ENCODE measurements around the gene SCN8A.

SCN8A gene

GRCh38 chr12:51850081-51850964 is 259.3 kb downstream of the SCN8A start:
- Histone ChIP-seq H3K27ac (ENCODE audit: low read length) (no peak overlapping the region), H3K4me1 (ENCODE audit: control insufficient read depth, low read depth, low read length) (peaks cover 27% of the 10 kb centered on the region), H3K4me3 (ENCODE audit: low read length) (peak overlapping the region; percentile 61), H3K9ac (ENCODE audit: low read length) (no peak overlapping the region), H3K27me3 (ENCODE audit: control insufficient read depth, insufficient read depth, low read length) (peaks cover 51% of the 10 kb centered on the region), H3K36me3 (ENCODE audit: control insufficient read depth, low read depth, low read length) (no peaks in the 10 kb centered on the region), H3K9me3 (ENCODE audit: control insufficient read depth, low read depth, low read length) (no peaks in the 10 kb centered on the region)

- peaks cover 50% of the 10 kb centered on the region for H3K27me3 ChIP-seq (ENCODE audit: control insufficient read depth, insufficient read depth, low read length)
- H3K27ac ChIP-seq (ENCODE audit: low read length) = no peak overlapping the region
- no peaks in the 10 kb centered on the region for H3K36me3 ChIP-seq (ENCODE audit: control insufficient read depth, low read depth, low read length)
- peaks cover 26% of the 10 kb centered on the region for H3K4me1 ChIP-seq (ENCODE audit: control insufficient read depth, low read depth, low read length)
- no peak overlapping the region for H3K4me3 ChIP-seq (ENCODE audit: low read length)
- no peak overlapping the region for H3K9ac ChIP-seq (ENCODE audit: low read length)
- no peaks in the 10 kb centered on the region for H3K9me3 ChIP-seq (ENCODE audit: control insufficient read depth, low read depth, low read length)
Measured at GRCh38 chr12:51850965-51851299, 259.9 kb downstream of the SCN8A start.

- Histone ChIP-seq H3K36me3 (ENCODE audit: control insufficient read depth, low read depth, low read length) (no peaks in the 10 kb centered on the region), H3K27ac (ENCODE audit: low read length) (no peak overlapping the region), H3K27me3 (ENCODE audit: control insufficient read depth, insufficient read depth, low read length) (peaks cover 44% of the 10 kb centered on the region), H3K4me3 (ENCODE audit: low read length) (no peak overlapping the region), H3K4me1 (ENCODE audit: control insufficient read depth, low read depth, low read length) (peaks cover 26% of the 10 kb centered on the region), H3K9ac (ENCODE audit: low read length) (no peak overlapping the region), H3K9me3 (ENCODE audit: control insufficient read depth, low read depth, low read length) (no peaks in the 10 kb centered on the region)
Measured at GRCh38 chr12:51851413-51852124, 260.5 kb downstream of the SCN8A start.

- H3K9ac ChIP-seq (ENCODE audit: low read length) = no peak overlapping the region
- H3K4me1 ChIP-seq (ENCODE audit: control insufficient read depth, low read depth, low read length) = peaks cover 24% of the 10 kb centered on the region
- H3K27ac ChIP-seq (ENCODE audit: low read length) = no peak overlapping the region
- no peaks in the 10 kb centered on the region for H3K9me3 ChIP-seq (ENCODE audit: control insufficient read depth, low read depth, low read length)
- peaks cover 44% of the 10 kb centered on the region for H3K27me3 ChIP-seq (ENCODE audit: control insufficient read depth, insufficient read depth, low read length)
- H3K4me3 ChIP-seq (ENCODE audit: low read length) = no peak overlapping the region
- no peaks in the 10 kb centered on the region for H3K36me3 ChIP-seq (ENCODE audit: control insufficient read depth, low read depth, low read length)
Measured at GRCh38 chr12:51852404-51853137, 261.5 kb downstream of the SCN8A start.

GRCh38 chr12:51855586-51856428 is 264.8 kb downstream of the SCN8A start:
- Histone ChIP-seq H3K9ac (ENCODE audit: low read length) (peak overlapping the region; percentile 67), H3K27ac (ENCODE audit: low read length) (no peak overlapping the region), H3K27me3 (ENCODE audit: control insufficient read depth, insufficient read depth, low read length) (peaks cover 27% of the 10 kb centered on the region), H3K36me3 (ENCODE audit: control insufficient read depth, low read depth, low read length) (no peaks in the 10 kb centered on the region), H3K9me3 (ENCODE audit: control insufficient read depth, low read depth, low read length) (no peaks in the 10 kb centered on the region), H3K4me3 (ENCODE audit: low read length) (peak overlapping the region; percentile 65), H3K4me1 (ENCODE audit: control insufficient read depth, low read depth, low read length) (peaks cover 18% of the 10 kb centered on the region)

- no peaks in the 10 kb centered on the region for H3K9me3 ChIP-seq (ENCODE audit: control insufficient read depth, low read depth, low read length)
- no peak overlapping the region for H3K4me3 ChIP-seq (ENCODE audit: low read length)
- H3K36me3 ChIP-seq (ENCODE audit: control insufficient read depth, low read depth, low read length) = no peaks in the 10 kb centered on the region
- peaks cover 29% of the 10 kb centered on the region for H3K4me1 ChIP-seq (ENCODE audit: control insufficient read depth, low read depth, low read length)
- H3K27me3 ChIP-seq (ENCODE audit: control insufficient read depth, insufficient read depth, low read length) = peaks cover 10% of the 10 kb centered on the region
- no peak overlapping the region for H3K9ac ChIP-seq (ENCODE audit: low read length)
- H3K27ac ChIP-seq (ENCODE audit: low read length) = no peak overlapping the region
Measured at GRCh38 chr12:51860986-51861385, 270.0 kb downstream of the SCN8A start.

Measured in iPS-18a (cell line).